ENCODE data around the gene C17orf78. TPM values are rescaled to one million over a fixed set of nuclear protein-coding genes. Genes with fewer than 3 reads are reported as not detected.
A peak's percentile ranks its signal among the peaks of the same experiment; 100 is the strongest.

C17orf78 gene
- total RNA-seq, 6 experiments from 2014 or later = not detected

DNA sequence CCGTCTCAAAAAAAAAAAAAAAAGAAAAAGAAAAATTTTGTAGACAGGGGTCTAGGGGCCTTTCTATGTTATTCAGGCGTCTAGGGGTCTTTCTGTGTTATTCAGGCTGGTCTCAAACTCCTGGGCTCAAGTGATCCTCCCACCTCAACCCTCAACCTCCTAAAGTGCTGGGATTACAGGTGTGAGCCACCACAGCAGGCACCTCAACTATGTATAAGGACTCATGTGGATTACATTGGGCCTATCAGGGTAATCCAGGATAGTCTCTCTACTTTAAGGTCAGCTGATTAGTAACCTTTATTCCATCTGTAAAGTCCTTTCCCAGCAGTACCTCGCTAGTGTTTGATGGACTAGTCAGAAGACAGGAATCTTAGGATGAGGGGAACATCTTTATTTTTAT lies 53.3 kb downstream of the C17orf78 start:
- Mint-ChIP-seq H3K4me1 (ENCODE audit: low read depth) (peaks cover 23% of the 10 kb centered on the region), H3K4me3 (no peak overlapping the region), H3K27ac (no peak overlapping the region), H3K36me3 (ENCODE audit: low read depth) (peaks cover 15% of the 10 kb centered on the region; the same call in 1 of the 2 replicates), H3K9me3 (no peaks in the 10 kb centered on the region), H3K27me3 (ENCODE audit: insufficient read depth) (no peaks in the 10 kb centered on the region)
- TF ChIP-seq, protein P1, sequence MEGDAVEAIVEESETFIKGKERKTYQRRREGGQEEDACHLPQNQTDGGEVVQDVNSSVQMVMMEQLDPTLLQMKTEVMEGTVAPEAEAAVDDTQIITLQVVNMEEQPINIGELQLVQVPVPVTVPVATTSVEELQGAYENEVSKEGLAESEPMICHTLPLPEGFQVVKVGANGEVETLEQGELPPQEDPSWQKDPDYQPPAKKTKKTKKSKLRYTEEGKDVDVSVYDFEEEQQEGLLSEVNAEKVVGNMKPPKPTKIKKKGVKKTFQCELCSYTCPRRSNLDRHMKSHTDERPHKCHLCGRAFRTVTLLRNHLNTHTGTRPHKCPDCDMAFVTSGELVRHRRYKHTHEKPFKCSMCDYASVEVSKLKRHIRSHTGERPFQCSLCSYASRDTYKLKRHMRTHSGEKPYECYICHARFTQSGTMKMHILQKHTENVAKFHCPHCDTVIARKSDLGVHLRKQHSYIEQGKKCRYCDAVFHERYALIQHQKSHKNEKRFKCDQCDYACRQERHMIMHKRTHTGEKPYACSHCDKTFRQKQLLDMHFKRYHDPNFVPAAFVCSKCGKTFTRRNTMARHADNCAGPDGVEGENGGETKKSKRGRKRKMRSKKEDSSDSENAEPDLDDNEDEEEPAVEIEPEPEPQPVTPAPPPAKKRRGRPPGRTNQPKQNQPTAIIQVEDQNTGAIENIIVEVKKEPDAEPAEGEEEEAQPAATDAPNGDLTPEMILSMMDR (IDR thresholded peaks at IDR 0.05) = no peak
- no peak for DNase-seq

DNA sequence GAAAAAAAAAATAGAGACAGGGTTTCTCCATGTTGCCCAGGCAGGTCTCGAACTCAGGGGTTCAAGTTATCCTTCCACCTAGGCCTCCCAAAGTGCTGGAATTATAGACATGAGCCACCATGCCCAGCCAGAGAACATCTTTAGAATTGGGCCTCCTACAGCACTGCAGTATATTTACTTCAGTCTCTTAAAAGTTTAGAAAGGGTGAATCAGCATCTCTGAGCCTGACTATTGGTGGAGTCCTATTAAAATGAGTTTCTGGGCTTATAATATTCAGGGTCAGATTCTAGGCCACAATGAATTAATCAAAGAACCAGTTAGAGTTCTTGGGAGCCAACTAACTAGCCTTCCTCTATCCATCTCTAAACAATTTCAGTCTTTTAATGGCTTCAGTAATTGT lies 53.7 kb downstream of the C17orf78 start:
- peak overlapping the region; percentile 75 for H3K27ac Mint-ChIP-seq
- DNase-seq = peak; percentile 9
- no peaks in the 10 kb centered on the region for H3K27me3 Mint-ChIP-seq (ENCODE audit: insufficient read depth)
- TF ChIP-seq, protein P1 (IDR thresholded peaks at IDR 0.05) = no peak
- no peaks in the 10 kb centered on the region for H3K9me3 Mint-ChIP-seq
- H3K36me3 Mint-ChIP-seq (ENCODE audit: low read depth) = peaks cover 15% of the 10 kb centered on the region; the same call in 1 of the 2 replicates
- H3K4me3 Mint-ChIP-seq = no peak overlapping the region
- H3K4me1 Mint-ChIP-seq (ENCODE audit: low read depth) = peaks cover 23% of the 10 kb centered on the region

DNA sequence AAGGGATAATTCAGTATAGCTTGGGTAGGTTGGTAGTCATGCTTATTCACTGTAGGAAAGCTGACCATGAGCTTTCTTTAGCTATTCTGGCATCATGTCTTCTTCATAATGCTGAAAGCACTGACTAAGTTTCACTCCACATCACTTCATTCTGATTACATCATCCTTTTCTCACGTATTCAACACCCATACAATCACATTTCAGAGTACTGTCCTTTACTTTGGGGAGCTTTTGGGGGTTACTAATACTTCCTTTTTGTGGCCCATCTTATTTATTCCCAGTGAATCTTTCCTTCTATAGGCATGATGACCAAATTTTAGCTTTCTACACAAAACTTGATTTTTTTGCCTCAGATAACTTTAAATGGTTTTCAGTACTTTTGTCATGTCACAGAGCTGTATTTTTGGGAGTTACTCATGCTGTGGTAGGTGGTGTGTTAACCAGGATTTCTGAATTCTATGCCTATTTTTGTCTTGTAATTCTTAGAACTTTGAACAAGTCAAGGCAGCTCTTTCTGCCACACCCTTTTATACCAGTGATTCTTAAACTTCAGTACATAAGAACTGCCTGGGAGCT lies 54.4 kb downstream of the C17orf78 start:
- TF ChIP-seq, protein P1 (IDR thresholded peaks at IDR 0.05) = no peak
- DNase-seq = peak; percentile 45
- no peak overlapping the region for H3K4me3 Mint-ChIP-seq
- H3K27me3 Mint-ChIP-seq (ENCODE audit: insufficient read depth) = no peaks in the 10 kb centered on the region
- peaks cover 23% of the 10 kb centered on the region for H3K4me1 Mint-ChIP-seq (ENCODE audit: low read depth)
- H3K9me3 Mint-ChIP-seq = no peaks in the 10 kb centered on the region
- H3K27ac Mint-ChIP-seq = peak overlapping the region; percentile 75
- H3K36me3 Mint-ChIP-seq (ENCODE audit: low read depth) = peaks cover 13% of the 10 kb centered on the region; the same call in 1 of the 2 replicates

DNA sequence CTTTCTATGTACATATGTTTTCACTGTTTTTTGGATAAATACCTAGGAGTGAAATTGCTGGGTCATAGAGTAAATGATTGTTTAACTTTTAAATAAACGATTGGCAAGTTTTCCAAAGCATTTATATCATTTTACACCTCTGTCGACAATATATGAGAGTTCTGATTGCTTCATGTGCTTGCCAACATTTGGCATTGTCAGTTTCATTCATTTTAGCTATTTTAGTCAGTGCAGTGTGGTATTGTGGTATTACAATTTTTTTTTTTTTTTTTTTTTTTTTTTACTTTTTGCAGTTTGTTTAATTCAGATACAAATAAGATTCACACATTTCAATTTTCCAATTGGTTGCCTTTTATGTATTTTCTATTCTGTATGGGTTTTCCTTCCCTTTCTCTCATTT lies 56.9 kb downstream of the C17orf78 start:
- Mint-ChIP-seq H3K27me3 (ENCODE audit: insufficient read depth) (no peaks in the 10 kb centered on the region), H3K27ac (no peak overlapping the region), H3K4me3 (no peak overlapping the region), H3K9me3 (no peaks in the 10 kb centered on the region), H3K4me1 (ENCODE audit: low read depth) (peaks cover 23% of the 10 kb centered on the region), H3K36me3 (ENCODE audit: low read depth) (peaks cover 7% of the 10 kb centered on the region)
- TF ChIP-seq, protein P1 (IDR thresholded peaks at IDR 0.05) = no peak
- no peak for DNase-seq

DNA sequence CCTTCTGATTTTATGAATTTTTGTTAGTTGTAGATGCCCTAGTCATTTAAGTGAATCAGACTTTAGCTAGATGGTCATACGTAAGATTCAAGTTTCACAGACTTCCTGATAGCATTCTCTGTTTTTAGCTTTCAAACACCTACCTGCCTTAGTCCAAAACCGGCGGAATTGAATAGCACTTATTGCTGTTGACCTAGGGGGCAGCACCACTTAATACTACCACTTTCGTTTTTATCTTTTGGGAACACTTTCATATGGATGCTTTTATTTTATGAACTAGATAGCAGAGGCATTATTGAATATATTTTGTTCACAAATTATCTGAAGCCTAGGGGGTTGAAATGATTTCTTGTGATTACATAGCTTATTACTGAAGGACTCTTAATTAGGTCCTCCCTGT lies 62.4 kb downstream of the C17orf78 start:
- H3K4me3 Mint-ChIP-seq = no peak overlapping the region
- no peaks in the 10 kb centered on the region for H3K27me3 Mint-ChIP-seq (ENCODE audit: insufficient read depth)
- H3K9me3 Mint-ChIP-seq = no peaks in the 10 kb centered on the region
- H3K27ac Mint-ChIP-seq = no peak overlapping the region
- H3K4me1 Mint-ChIP-seq (ENCODE audit: low read depth) = no peaks in the 10 kb centered on the region
- TF ChIP-seq, protein P1 (IDR thresholded peaks at IDR 0.05) = peak; percentile 59
- DNase-seq = no peak
- H3K36me3 Mint-ChIP-seq (ENCODE audit: low read depth) = peaks cover 19% of the 10 kb centered on the region
